ENCODE data around the gene MED12L. TPM values are rescaled to one million over a fixed set of nuclear protein-coding genes. Genes with fewer than 3 reads are reported as not detected.
A peak's percentile ranks its signal among the peaks of the same experiment; 100 is the strongest.

MED12L gene
- total RNA-seq, 1 experiment from 2014 or later = 6.4 TPM

DNA sequence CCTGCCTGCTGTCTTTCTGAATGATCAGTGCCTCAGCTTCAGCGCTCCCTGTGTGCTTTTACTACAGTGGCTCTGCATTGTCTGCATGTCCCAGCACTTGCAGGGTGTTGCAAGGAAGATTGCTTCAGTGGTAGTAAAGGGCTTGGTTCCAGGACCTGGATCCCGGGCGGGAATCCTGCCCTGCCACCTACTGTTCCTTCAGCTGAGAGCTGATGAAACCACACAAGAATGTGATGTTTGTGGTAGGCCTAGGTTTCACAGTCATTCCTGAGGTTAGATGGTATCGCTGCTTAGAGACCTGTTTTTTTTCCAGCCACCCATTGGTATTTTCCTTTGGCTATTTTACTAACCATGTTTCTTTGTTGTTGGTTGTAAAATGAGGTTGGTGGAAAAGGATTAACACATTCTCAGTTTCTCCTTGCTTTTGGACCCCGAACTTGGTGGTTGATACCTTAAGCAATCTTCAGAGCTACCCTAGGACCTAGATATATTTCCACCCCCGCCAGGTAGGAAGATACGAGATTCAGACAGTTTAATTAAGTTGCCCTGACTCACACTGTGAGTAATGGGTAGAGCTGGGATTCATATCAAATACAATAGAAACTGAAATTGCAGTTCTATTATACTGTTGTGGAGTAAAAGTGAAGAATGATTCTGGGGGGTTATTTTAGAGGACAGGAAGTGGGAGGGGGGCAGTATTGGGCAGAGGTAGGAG is 219.8 kb downstream of the MED12L start (continued):
- peak; percentile 91 for TF ChIP-seq EGR1 (IDR thresholded peaks at IDR 0.05; ENCODE audit: low read depth)
- peak; percentile 97 for TF ChIP-seq CEBPB (IDR thresholded peaks at IDR 0.05; ENCODE audit: low read depth)
- TF ChIP-seq, protein P1, sequence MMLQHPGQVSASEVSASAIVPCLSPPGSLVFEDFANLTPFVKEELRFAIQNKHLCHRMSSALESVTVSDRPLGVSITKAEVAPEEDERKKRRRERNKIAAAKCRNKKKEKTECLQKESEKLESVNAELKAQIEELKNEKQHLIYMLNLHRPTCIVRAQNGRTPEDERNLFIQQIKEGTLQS (IDR thresholded peaks at IDR 0.05) = peak; percentile 94
- peak; percentile 62; the same call in 1 of the 2 replicates for TF ChIP-seq SRF (IDR thresholded peaks at IDR 0.05; ENCODE audit: low read depth)

DNA sequence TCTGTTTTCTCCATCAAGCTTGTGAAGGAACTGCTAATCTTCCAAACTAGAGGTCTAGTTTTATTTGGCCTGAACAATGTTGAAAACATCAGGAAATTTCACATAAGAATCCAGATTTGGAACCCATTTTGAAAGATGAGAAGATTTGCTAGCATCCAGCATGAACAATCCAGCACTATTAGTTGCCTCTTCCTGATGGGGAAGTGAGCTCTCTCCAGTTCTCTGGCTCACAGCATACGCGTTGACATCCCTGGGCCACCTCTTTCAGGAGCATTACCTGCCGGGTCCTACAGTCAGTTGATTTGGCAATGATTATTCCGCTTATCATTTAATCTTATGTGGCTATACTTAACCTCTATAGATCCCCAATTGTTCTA is 220.3 kb downstream of the MED12L start:
- DNase-seq (ENCODE audit: low read depth, low spot score) (no peak), ATAC-seq (peak; percentile 23; the same call in 1 of the 2 replicates)
- peaks cover 26 to 62% of the 10 kb centered on the region in 2 experiments for H3K4me1 ChIP-seq (ENCODE audit: control insufficient read depth in 1 of 2, insufficient read depth in 2 of 2, low read length in 2 of 2)
- H2AFZ ChIP-seq (ENCODE audit: low read depth, low read length, poor library complexity, severe bottlenecking) = no peak overlapping the region
- POLR2A ChIA-PET = interaction anchor here (1.3 to 1.6 kb wide), 2 partner anchors 8 to 11 kb away, joined by 4 to 9 read pairs; partner anchors contain the start of gene GPR87
- no peaks in the 10 kb centered on the region for H3K79me2 ChIP-seq (ENCODE audit: insufficient read depth, low read length)
- RAD21 ChIA-PET (ENCODE audit: low non-redundant PET in 1 of 2, low total read pairs in 2 of 2, uncharacterized antibody in 2 of 2, unreplicated experiment in 2 of 2) = no interaction called here
- peak overlapping the region in 1 of 2 experiments; percentile 39; a peak in 2 of 4 replicates for H3K4me3 ChIP-seq (replicated peaks in 1 of 2; ENCODE audit: low read depth in 1 of 2, low read length in 2 of 2)
- intact Hi-C loops (cut with micrococcal nuclease) = loop anchor here (1.0 kb wide), 2 partner anchors 11 to 22 kb away; partner anchors contain the start of gene GPR87
- no peaks in the 10 kb centered on the region for H3K9me3 ChIP-seq (ENCODE audit: control insufficient read depth in 1 of 2, insufficient read depth in 1 of 2, low read depth in 1 of 2, low read length in 2 of 2)
- H3K9me2 ChIP-seq (ENCODE audit: insufficient read depth) = no peaks in the 10 kb centered on the region
- no peaks in the 10 kb centered on the region for H4K20me1 ChIP-seq (ENCODE audit: insufficient read depth)
- H3K27me3 ChIP-seq (ENCODE audit: insufficient read depth, low read length) = no peaks in the 10 kb centered on the region
- BruUV-seq (replicated peaks) = TSS peak; percentile 91
- peak overlapping the region; percentile 72 for H3K4me2 ChIP-seq (ENCODE audit: low read length)
- H3K27ac ChIP-seq (ENCODE audit: low read depth, low read length) = peak overlapping the region; percentile 75
- CTCF ChIA-PET = interaction anchor here (1.8 to 2.1 kb wide), 3 partner anchors 22 to 533 kb away, joined by 6 to 10 read pairs (median 8); no protein-coding TSS in a partner anchor
- H3K9ac ChIP-seq (ENCODE audit: low read length) = peak overlapping the region; percentile 50
- no peaks in the 10 kb centered on the region for H3K36me3 ChIP-seq (ENCODE audit: control insufficient read depth in 1 of 2, insufficient read depth in 2 of 2, low read length in 2 of 2)
- TF ChIP-seq CBX3 (IDR thresholded peaks at IDR 0.05; ENCODE audit: low read depth) = no peak
- TF ChIP-seq JUND (IDR thresholded peaks at IDR 0.05) = no peak
- no peak for TF ChIP-seq EZH2phosphoT487 (IDR thresholded peaks at IDR 0.05; ENCODE audit: borderline replicate concordance)
- TF ChIP-seq, protein P2, sequence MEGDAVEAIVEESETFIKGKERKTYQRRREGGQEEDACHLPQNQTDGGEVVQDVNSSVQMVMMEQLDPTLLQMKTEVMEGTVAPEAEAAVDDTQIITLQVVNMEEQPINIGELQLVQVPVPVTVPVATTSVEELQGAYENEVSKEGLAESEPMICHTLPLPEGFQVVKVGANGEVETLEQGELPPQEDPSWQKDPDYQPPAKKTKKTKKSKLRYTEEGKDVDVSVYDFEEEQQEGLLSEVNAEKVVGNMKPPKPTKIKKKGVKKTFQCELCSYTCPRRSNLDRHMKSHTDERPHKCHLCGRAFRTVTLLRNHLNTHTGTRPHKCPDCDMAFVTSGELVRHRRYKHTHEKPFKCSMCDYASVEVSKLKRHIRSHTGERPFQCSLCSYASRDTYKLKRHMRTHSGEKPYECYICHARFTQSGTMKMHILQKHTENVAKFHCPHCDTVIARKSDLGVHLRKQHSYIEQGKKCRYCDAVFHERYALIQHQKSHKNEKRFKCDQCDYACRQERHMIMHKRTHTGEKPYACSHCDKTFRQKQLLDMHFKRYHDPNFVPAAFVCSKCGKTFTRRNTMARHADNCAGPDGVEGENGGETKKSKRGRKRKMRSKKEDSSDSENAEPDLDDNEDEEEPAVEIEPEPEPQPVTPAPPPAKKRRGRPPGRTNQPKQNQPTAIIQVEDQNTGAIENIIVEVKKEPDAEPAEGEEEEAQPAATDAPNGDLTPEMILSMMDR (IDR thresholded peaks at IDR 0.05 in 2 of 3, conservative IDR thresholded peaks at IDR 0.05 in 1 of 3; ENCODE audit: borderline replicate concordance in 1 of 3, insufficient read depth in 1 of 3, low read depth in 2 of 3, low read length in 2 of 3) = no peak
- TF ChIP-seq, protein P3, sequence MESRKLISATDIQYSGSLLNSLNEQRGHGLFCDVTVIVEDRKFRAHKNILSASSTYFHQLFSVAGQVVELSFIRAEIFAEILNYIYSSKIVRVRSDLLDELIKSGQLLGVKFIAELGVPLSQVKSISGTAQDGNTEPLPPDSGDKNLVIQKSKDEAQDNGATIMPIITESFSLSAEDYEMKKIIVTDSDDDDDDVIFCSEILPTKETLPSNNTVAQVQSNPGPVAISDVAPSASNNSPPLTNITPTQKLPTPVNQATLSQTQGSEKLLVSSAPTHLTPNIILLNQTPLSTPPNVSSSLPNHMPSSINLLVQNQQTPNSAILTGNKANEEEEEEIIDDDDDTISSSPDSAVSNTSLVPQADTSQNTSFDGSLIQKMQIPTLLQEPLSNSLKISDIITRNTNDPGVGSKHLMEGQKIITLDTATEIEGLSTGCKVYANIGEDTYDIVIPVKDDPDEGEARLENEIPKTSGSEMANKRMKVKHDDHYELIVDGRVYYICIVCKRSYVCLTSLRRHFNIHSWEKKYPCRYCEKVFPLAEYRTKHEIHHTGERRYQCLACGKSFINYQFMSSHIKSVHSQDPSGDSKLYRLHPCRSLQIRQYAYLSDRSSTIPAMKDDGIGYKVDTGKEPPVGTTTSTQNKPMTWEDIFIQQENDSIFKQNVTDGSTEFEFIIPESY (IDR thresholded peaks at IDR 0.05; ENCODE audit: extremely low read depth, insufficient replicate concordance, low read length) = no peak
- TF ChIP-seq SP1 (IDR thresholded peaks at IDR 0.05; ENCODE audit: low read depth) = no peak
- no peak for TF ChIP-seq EZH2 (IDR thresholded peaks at IDR 0.05)
- TF ChIP-seq SRF (IDR thresholded peaks at IDR 0.05; ENCODE audit: low read depth) = no peak
- no peak for TF ChIP-seq ELF1 (IDR thresholded peaks at IDR 0.05; ENCODE audit: borderline replicate concordance, low read depth)
- TF ChIP-seq, protein P1 (IDR thresholded peaks at IDR 0.05) = no peak
- TF ChIP-seq POLR2A (IDR thresholded peaks at IDR 0.05; ENCODE audit: borderline replicate concordance, extremely low read depth, insufficient read depth, insufficient read length) = no peak
- no peak for TF ChIP-seq ZFX (IDR thresholded peaks at IDR 0.05)
- TF ChIP-seq, protein P4, sequence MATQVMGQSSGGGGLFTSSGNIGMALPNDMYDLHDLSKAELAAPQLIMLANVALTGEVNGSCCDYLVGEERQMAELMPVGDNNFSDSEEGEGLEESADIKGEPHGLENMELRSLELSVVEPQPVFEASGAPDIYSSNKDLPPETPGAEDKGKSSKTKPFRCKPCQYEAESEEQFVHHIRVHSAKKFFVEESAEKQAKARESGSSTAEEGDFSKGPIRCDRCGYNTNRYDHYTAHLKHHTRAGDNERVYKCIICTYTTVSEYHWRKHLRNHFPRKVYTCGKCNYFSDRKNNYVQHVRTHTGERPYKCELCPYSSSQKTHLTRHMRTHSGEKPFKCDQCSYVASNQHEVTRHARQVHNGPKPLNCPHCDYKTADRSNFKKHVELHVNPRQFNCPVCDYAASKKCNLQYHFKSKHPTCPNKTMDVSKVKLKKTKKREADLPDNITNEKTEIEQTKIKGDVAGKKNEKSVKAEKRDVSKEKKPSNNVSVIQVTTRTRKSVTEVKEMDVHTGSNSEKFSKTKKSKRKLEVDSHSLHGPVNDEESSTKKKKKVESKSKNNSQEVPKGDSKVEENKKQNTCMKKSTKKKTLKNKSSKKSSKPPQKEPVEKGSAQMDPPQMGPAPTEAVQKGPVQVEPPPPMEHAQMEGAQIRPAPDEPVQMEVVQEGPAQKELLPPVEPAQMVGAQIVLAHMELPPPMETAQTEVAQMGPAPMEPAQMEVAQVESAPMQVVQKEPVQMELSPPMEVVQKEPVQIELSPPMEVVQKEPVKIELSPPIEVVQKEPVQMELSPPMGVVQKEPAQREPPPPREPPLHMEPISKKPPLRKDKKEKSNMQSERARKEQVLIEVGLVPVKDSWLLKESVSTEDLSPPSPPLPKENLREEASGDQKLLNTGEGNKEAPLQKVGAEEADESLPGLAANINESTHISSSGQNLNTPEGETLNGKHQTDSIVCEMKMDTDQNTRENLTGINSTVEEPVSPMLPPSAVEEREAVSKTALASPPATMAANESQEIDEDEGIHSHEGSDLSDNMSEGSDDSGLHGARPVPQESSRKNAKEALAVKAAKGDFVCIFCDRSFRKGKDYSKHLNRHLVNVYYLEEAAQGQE (IDR thresholded peaks at IDR 0.05; ENCODE audit: low read depth) = no peak
- TF ChIP-seq POLR2AphosphoS5 (IDR thresholded peaks at IDR 0.05; ENCODE audit: low read depth, low read length) = no peak
- TF ChIP-seq RAD21 (IDR thresholded peaks at IDR 0.05; ENCODE audit: low read depth) = no peak
